Liver (tissue), 9 donors: ENCODE data around the gene GCH1. TPM values are rescaled to one million over a fixed set of nuclear protein-coding genes. Genes with fewer than 3 reads are reported as not detected.
A peak's percentile ranks its signal among the peaks of the same experiment; 100 is the strongest.

Source experiments
- DNase-seq: peaks from one replicate; pipeline ENCODE4 v3.0.0-alpha.2; 2017; ENCODE audit warnings: low spot score
- H3K27ac ChIP-seq, 2 donors: one replicate each; pipeline ENCODE4 v1.7.0; 2013; ENCODE audit warnings: inconsistent platforms in 2 of 2, low read length in 2 of 2, control low read depth in 1 of 2, low read depth in 1 of 2, mild to moderate bottlenecking in 1 of 2
- H3K27me3 ChIP-seq, 4 donors: one replicate each; pipeline versions ENCODE4 v1.6.1 to v1.7.0; 2013; ENCODE audit warnings: low read length in 3 of 4, inconsistent platforms in 1 of 4, mild to moderate bottlenecking in 1 of 4, moderate library complexity in 1 of 4; ENCODE audit not compliant: control insufficient read depth in 4 of 4, insufficient read depth in 4 of 4
- H3K36me3 ChIP-seq, 4 donors: one replicate each; pipeline versions ENCODE4 v1.6.1 to v1.7.0; 2013; ENCODE audit warnings: low read length in 3 of 4, mild to moderate bottlenecking in 3 of 4, low read depth in 1 of 4, moderate library complexity in 1 of 4; ENCODE audit not compliant: control insufficient read depth in 4 of 4, insufficient read depth in 3 of 4
- H3K4me1 ChIP-seq, 4 donors: one replicate each; pipeline versions ENCODE4 v1.6.1 to v1.7.0; 2013; ENCODE audit warnings: low read length in 3 of 4, mild to moderate bottlenecking in 3 of 4, moderate library complexity in 1 of 4; ENCODE audit not compliant: control insufficient read depth in 4 of 4, insufficient read depth in 4 of 4
- H3K4me3 ChIP-seq, 3 donors: one replicate each; pipeline versions ENCODE4 v1.6.1 to v1.7.0; 2013; ENCODE audit warnings: low read length in 3 of 3, control low read depth in 1 of 3, low read depth in 1 of 3, mild to moderate bottlenecking in 1 of 3
- H3K9ac ChIP-seq, 2 donors: one replicate each; pipeline ENCODE4 v1.7.0; 2013; ENCODE audit warnings: low read length in 2 of 2, mild to moderate bottlenecking in 2 of 2, moderate library complexity in 2 of 2, control low read depth in 1 of 2, low read depth in 1 of 2
- H3K9me3 ChIP-seq, 4 donors: one replicate each; pipeline versions ENCODE4 v1.6.1 to v1.7.0; 2013; ENCODE audit warnings: low read length in 3 of 4; ENCODE audit not compliant: control insufficient read depth in 4 of 4
- ATF3 ChIP-seq: IDR thresholded peaks from 2 replicates; pipeline ENCODE4 v1.6.1; 2016; ENCODE audit warnings: antibody characterized with exemption
- CTCF ChIP-seq: fragments of 150-350 bp; IDR thresholded peaks from 2 replicates; pipeline ENCODE4 v1.5.1; 2017; ENCODE audit warnings: improper control_type of control experiment, low read depth, low read length; ENCODE audit not compliant: missing input control
- EGR1 ChIP-seq, 2 donors: IDR thresholded peaks; 2 replicates each; pipeline ENCODE4 v1.6.1; 2016 to 2018; ENCODE audit warnings: antibody characterized with exemption in 2 of 2, low read depth in 2 of 2
- FOXA1 ChIP-seq: IDR thresholded peaks from 2 replicates; pipeline ENCODE4 v1.6.1; 2016; ENCODE audit warnings: antibody characterized with exemption
- FOXA2 ChIP-seq: IDR thresholded peaks from 2 replicates; pipeline ENCODE4 v1.6.1; 2016; ENCODE audit warnings: antibody characterized with exemption
- HNF4A ChIP-seq, 2 donors: conservative IDR thresholded peaks; 2 replicates each; pipeline ENCODE4 v1.6.1; 2016; ENCODE audit warnings: antibody characterized with exemption in 2 of 2, mild to moderate bottlenecking in 2 of 2
- HNF4G ChIP-seq: IDR thresholded peaks from 2 replicates; pipeline ENCODE4 v1.6.1; 2016; ENCODE audit warnings: antibody characterized with exemption
- JUND ChIP-seq, 2 donors: IDR thresholded peaks; 2 replicates each; pipeline ENCODE4 v1.6.1; 2016; ENCODE audit warnings: antibody characterized with exemption in 2 of 2
- MAX ChIP-seq: IDR thresholded peaks from 2 replicates; pipeline ENCODE4 v1.6.1; 2016; ENCODE audit warnings: antibody characterized with exemption
- NR2F2 ChIP-seq: IDR thresholded peaks from 2 replicates; pipeline ENCODE4 v1.6.1; 2016; ENCODE audit warnings: antibody characterized with exemption
- RAD21 ChIP-seq, 2 donors: IDR thresholded peaks; 2 replicates each; pipeline ENCODE4 v1.6.1; 2016; ENCODE audit warnings: antibody characterized with exemption in 2 of 2, mild to moderate bottlenecking in 2 of 2
- REST ChIP-seq: IDR thresholded peaks from 2 replicates; pipeline ENCODE4 v1.6.1; 2016; ENCODE audit warnings: antibody characterized with exemption, mild to moderate bottlenecking
- RXRA ChIP-seq, 2 donors: IDR thresholded peaks; 2 replicates each; pipeline ENCODE4 v1.6.1; 2017 to 2018; ENCODE audit warnings: antibody characterized with exemption in 2 of 2, mild to moderate bottlenecking in 1 of 2
- SP1 ChIP-seq: IDR thresholded peaks from 2 replicates; pipeline ENCODE4 v1.6.1; 2018; ENCODE audit warnings: antibody characterized with exemption, mild to moderate bottlenecking
- TAF1 ChIP-seq: conservative IDR thresholded peaks from 2 replicates; pipeline ENCODE4 v1.6.1; 2016; ENCODE audit warnings: antibody characterized with exemption, mild to moderate bottlenecking
- YY1 ChIP-seq: IDR thresholded peaks from 2 replicates; pipeline ENCODE4 v1.6.1; 2016; ENCODE audit warnings: antibody characterized with exemption, mild to moderate bottlenecking
- WGBS: extraction: QIAGEN DNeasy Blood & Tissue Kit; methylation state at CpG from one replicate; pipeline ENCODE4 v1.1.7; 2013; 5-methylcytosine and 5-hydroxymethylcytosine counted together
- polyA plus RNA-seq, 2 donors: library from polyadenylated mRNA; stranded (reverse) in 1 of 2; unstranded in 1 of 2; fragments of 200-250 nt in 1 of 2; fragments of >200 nt in 1 of 2; fragmentation: Nextera tagmentation in 1 of 2; extraction: Ambion mirVana in 1 of 2; gene quantifications; one replicate each; pipeline versions ENCODE4 v1.2.1 to v1.2.3, GENCODE V29; 2013 to 2015
- total RNA-seq, 2 donors: library from RNA; depleted of rRNA; stranded (reverse); fragments of >200 nt; gene quantifications; one replicate each; pipeline ENCODE4 v1.2.3, GENCODE V29; 2014
- donor health status: healthy.
- donor health status: healthy.
- donor health status: healthy.
- donor health status: healthy.
- donor health status: healthy.

The GCH1 gene
- total and polyA plus RNA-seq, 4 donors, result 19.7 to 60.0 (median 37.0) TPM

GRCh38 chr14:54807428-54807827, 95.2 kb downstream of the GCH1 start:
- H3K27ac ChIP-seq, result no peak overlapping the region
- WGBS, result 89% methylated on average over 6 of the region's 6 CpGs
- H3K36me3 ChIP-seq, result no peaks in the 10 kb centered on the region
- DNase-seq, result peak; percentile 12
- H3K9ac ChIP-seq, result no peak overlapping the region
- H3K4me3 ChIP-seq, result no peak overlapping the region
- no peaks in the 10 kb centered on the region for H3K27me3 ChIP-seq
- peaks cover 0 to 8% (median 0%) of the 10 kb centered on the region in 4 donors for H3K4me1 ChIP-seq
- H3K9me3 ChIP-seq, result no peaks in the 10 kb centered on the region
- TF ChIP-seq HNF4A (conservative IDR thresholded peaks at IDR 0.05), result no peak
- TF ChIP-seq TAF1, result no peak
- no peak for TF ChIP-seq RXRA (IDR thresholded peaks at IDR 0.05)
- no peak for TF ChIP-seq FOXA1
- no peak for TF ChIP-seq JUND (IDR thresholded peaks at IDR 0.05)

GRCh38 chr14:54806616-54807015, 96.0 kb downstream of the GCH1 start:
- TF ChIP-seq SP1, result no peak
- no peak for TF ChIP-seq YY1
- no peak for TF ChIP-seq ATF3
- TF ChIP-seq REST, result no peak
- no peak for TF ChIP-seq FOXA2
- no peak for TF ChIP-seq HNF4A (conservative IDR thresholded peaks at IDR 0.05)
- TF ChIP-seq CTCF, result no peak
- no peak for TF ChIP-seq RXRA (IDR thresholded peaks at IDR 0.05)
- TF ChIP-seq MAX, result no peak
- TF ChIP-seq NR2F2, result no peak
- no peak for TF ChIP-seq FOXA1
- no peak for TF ChIP-seq HNF4G
- TF ChIP-seq EGR1 (IDR thresholded peaks at IDR 0.05; ENCODE audit: low read depth in 2 of 2), result no peak
- TF ChIP-seq RAD21 (IDR thresholded peaks at IDR 0.05), result no peak
- TF ChIP-seq TAF1, result no peak
- no peaks in the 10 kb centered on the region for H3K9me3 ChIP-seq
- DNase-seq, result no peak
- no peak overlapping the region for H3K4me3 ChIP-seq
- no peak overlapping the region for H3K27ac ChIP-seq
- H3K4me1 ChIP-seq, result peaks cover 0 to 8% (median 0%) of the 10 kb centered on the region in 4 donors
- H3K27me3 ChIP-seq, result no peaks in the 10 kb centered on the region
- no peak overlapping the region for H3K9ac ChIP-seq
- WGBS, result 90% methylated on average over 10 of the region's 10 CpGs
- H3K36me3 ChIP-seq, result no peaks in the 10 kb centered on the region
